Stimulated activated naive CD8-positive, alpha-beta T cell treated with anti-CD3 and anti-CD28 coated beads, Interleukin-15, Interleukin-2, amounts not matched to agents 100 ng/mL and 50 ng/mL, for 24 hours (primary cell): ENCODE data around the gene EYA2.
"Not testable (repeated sequence)": the region's sequence is repeated elsewhere in the genome, so short reads cannot be mapped to it uniquely, and the experiment has no call there.

Experiments used
- H3K27ac Mint-ChIP-seq: one replicate; pipeline ENCODE4 v1.8.0; 2021; ENCODE audit warnings: mild to moderate bottlenecking, mixed read lengths
- H3K27me3 Mint-ChIP-seq: one replicate; pipeline ENCODE4 v1.8.0; 2021; ENCODE audit warnings: mixed read lengths
- H3K36me3 Mint-ChIP-seq: one replicate; pipeline ENCODE4 v1.8.0; 2021; ENCODE audit warnings: low read depth, mixed read lengths
- H3K4me1 Mint-ChIP-seq: one replicate; pipeline ENCODE4 v1.8.0; 2021; ENCODE audit warnings: low read depth, mixed read lengths
- H3K4me3 Mint-ChIP-seq: one replicate; pipeline ENCODE4 v1.8.0; 2021; ENCODE audit warnings: mild to moderate bottlenecking, mixed read lengths
- H3K9me3 Mint-ChIP-seq: one replicate; pipeline ENCODE4 v1.8.0; 2021; ENCODE audit warnings: mixed read lengths

The EYA2 gene

GRCh38 chr20:47165376-47165865 is 270.8 kb downstream of the EYA2 start:
- Mint-ChIP-seq H3K36me3 (no peaks in the 10 kb centered on the region), H3K27me3 (peaks cover 4% of the 10 kb centered on the region), H3K4me1 (no peaks in the 10 kb centered on the region), H3K27ac (no peak overlapping the region), H3K9me3 (no peaks in the 10 kb centered on the region), H3K4me3 (no peak overlapping the region)

DNA sequence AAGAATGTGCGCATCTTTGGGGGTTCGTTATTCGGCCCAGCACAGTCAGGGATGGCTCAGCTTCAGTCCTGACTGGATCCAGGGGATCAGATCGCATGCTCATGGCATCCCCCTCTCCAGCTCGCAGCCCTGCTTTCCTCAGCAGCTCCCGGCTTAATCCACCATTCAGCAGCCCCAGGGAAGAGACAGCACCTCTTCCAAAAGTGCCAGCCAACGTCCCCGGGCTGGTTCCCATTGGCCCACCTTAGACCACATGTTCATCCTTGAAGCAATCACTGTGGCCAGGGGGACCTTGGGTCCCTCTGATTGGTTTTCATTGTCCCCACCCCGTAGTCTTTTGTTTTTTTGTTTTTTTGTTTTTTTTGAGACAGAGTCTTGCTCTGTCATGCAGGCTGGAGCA is 273.2 kb downstream of the EYA2 start:
- Mint-ChIP-seq H3K27me3 (peaks cover 14% of the 10 kb centered on the region), H3K4me3 (no peak overlapping the region), H3K36me3 (no peaks in the 10 kb centered on the region), H3K27ac (no peak overlapping the region), H3K9me3 (no peaks in the 10 kb centered on the region), H3K4me1 (no peaks in the 10 kb centered on the region)

DNA sequence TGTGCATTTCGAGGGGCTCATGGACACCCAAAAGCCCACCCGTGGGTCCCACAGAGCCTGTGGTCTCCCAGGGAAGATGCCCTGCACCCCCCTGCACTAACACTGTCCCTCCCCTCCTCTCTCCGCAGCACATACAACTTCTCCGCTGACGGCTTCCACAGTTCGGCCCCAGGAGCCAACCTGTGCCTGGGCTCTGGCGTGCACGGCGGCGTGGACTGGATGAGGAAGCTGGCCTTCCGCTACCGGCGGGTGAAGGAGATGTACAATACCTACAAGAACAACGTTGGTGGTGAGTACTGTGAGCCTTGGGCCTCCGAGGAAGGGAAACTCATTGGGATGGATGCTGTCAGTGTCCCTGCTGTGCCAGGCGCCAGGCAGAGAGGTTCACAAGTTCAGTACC is 277.9 kb downstream of the EYA2 start:
- H3K4me1 Mint-ChIP-seq: no peaks in the 10 kb centered on the region
- H3K9me3 Mint-ChIP-seq: no peaks in the 10 kb centered on the region
- H3K27ac Mint-ChIP-seq: no peak overlapping the region
- H3K36me3 Mint-ChIP-seq: no peaks in the 10 kb centered on the region
- peaks cover 19% of the 10 kb centered on the region for H3K27me3 Mint-ChIP-seq
- H3K4me3 Mint-ChIP-seq: no peak overlapping the region

- H3K36me3 Mint-ChIP-seq: no peaks in the 10 kb centered on the region
- no peak overlapping the region for H3K27ac Mint-ChIP-seq
- H3K9me3 Mint-ChIP-seq: no peaks in the 10 kb centered on the region
- no peak overlapping the region for H3K4me3 Mint-ChIP-seq
- no peaks in the 10 kb centered on the region for H3K4me1 Mint-ChIP-seq
- H3K27me3 Mint-ChIP-seq: peaks cover 19% of the 10 kb centered on the region
Observed at GRCh38 chr20:47173596-47174216, 279.1 kb downstream of the EYA2 start.

DNA sequence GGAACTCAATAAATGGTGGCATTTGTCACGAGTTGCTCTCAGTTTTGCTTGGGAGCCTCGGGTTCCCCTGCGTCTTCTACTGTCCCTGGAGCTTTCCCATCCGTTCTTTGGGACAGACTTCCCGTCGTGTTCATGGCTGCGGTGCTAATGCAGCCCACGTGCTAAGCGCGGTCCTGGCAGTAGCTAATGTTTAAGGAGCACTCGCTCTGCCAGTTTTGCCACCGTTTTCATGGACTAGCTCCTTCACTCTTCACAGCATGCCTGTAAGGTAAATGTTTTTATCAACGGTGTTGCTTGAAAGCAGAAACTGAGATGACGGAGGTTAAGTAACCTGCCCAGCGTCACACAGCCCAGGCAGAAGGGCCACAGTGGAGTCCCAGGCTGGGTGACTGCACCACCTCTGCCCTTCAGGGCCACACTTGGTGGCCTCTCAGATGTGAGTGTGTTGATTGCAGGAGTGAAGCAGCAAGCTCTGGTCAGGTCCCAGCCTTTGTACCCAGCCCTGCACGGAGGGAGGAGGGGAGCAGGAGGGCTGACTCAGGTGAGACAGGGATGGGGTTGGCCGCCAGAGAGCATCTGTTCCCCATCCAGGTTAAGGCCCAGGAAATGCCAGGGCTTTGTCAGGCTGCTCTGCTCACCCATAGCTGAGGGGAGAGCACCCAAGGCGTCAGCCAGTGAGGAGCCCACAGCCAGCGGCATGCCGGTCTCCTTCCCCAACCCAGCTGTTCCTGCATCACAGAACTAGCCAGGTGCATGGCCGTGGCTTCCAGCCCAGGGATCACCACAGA is 280.0 kb downstream of the EYA2 start:
- Mint-ChIP-seq H3K27ac (no peak overlapping the region), H3K9me3 (no peaks in the 10 kb centered on the region), H3K4me3 (no peak overlapping the region), H3K27me3 (peaks cover 16% of the 10 kb centered on the region), H3K36me3 (no peaks in the 10 kb centered on the region), H3K4me1 (no peaks in the 10 kb centered on the region)

DNA sequence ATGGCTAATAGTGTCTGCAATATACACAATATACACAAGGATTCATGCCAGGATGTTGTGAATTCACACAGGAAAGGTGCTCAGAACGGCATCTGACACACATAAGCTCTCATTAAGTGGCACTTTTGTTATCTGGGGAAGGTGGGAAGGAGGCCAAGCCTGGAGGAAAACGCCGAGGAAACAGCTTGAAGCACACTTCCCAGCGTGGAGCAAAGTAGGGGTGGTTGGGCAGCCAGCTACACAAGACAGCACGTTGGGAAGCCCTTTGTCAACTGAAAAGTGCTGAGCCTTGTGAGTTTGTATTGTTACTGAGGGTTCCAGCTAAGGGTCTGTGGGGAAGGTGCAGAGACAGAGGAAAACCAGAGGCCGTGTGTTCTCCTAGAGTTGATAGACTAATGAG is 280.9 kb downstream of the EYA2 start:
- Mint-ChIP-seq H3K9me3 (no peaks in the 10 kb centered on the region), H3K36me3 (no peaks in the 10 kb centered on the region), H3K4me3 (no peak overlapping the region), H3K27me3 (peaks cover 15% of the 10 kb centered on the region), H3K4me1 (no peaks in the 10 kb centered on the region), H3K27ac (no peak overlapping the region)

GRCh38 chr20:47176217-47176616 is 281.6 kb downstream of the EYA2 start:
- not testable (repeated sequence) for H3K27me3 Mint-ChIP-seq, H3K9me3 Mint-ChIP-seq, H3K27ac Mint-ChIP-seq, H3K36me3 Mint-ChIP-seq, H3K4me3 Mint-ChIP-seq, H3K4me1 Mint-ChIP-seq

GRCh38 chr20:47178277-47178676 is 283.6 kb downstream of the EYA2 start:
- no peaks in the 10 kb centered on the region for H3K36me3 Mint-ChIP-seq
- H3K9me3 Mint-ChIP-seq: no peaks in the 10 kb centered on the region
- H3K27me3 Mint-ChIP-seq: peaks cover 5% of the 10 kb centered on the region
- no peak overlapping the region for H3K27ac Mint-ChIP-seq
- H3K4me1 Mint-ChIP-seq: no peaks in the 10 kb centered on the region
- no peak overlapping the region for H3K4me3 Mint-ChIP-seq

- no peak overlapping the region for H3K4me3 Mint-ChIP-seq
- H3K36me3 Mint-ChIP-seq: no peaks in the 10 kb centered on the region
- peaks cover 5% of the 10 kb centered on the region for H3K27me3 Mint-ChIP-seq
- H3K27ac Mint-ChIP-seq: no peak overlapping the region
- no peaks in the 10 kb centered on the region for H3K4me1 Mint-ChIP-seq
- H3K9me3 Mint-ChIP-seq: no peaks in the 10 kb centered on the region
Observed at GRCh38 chr20:47178851-47179250, 284.2 kb downstream of the EYA2 start.

- H3K9me3 Mint-ChIP-seq: no peaks in the 10 kb centered on the region
- H3K4me1 Mint-ChIP-seq: no peaks in the 10 kb centered on the region
- no peaks in the 10 kb centered on the region for H3K36me3 Mint-ChIP-seq
- peaks cover 5% of the 10 kb centered on the region for H3K27me3 Mint-ChIP-seq
- H3K27ac Mint-ChIP-seq: no peak overlapping the region
- no peak overlapping the region for H3K4me3 Mint-ChIP-seq
Observed at GRCh38 chr20:47179267-47179666, 284.6 kb downstream of the EYA2 start.

DNA sequence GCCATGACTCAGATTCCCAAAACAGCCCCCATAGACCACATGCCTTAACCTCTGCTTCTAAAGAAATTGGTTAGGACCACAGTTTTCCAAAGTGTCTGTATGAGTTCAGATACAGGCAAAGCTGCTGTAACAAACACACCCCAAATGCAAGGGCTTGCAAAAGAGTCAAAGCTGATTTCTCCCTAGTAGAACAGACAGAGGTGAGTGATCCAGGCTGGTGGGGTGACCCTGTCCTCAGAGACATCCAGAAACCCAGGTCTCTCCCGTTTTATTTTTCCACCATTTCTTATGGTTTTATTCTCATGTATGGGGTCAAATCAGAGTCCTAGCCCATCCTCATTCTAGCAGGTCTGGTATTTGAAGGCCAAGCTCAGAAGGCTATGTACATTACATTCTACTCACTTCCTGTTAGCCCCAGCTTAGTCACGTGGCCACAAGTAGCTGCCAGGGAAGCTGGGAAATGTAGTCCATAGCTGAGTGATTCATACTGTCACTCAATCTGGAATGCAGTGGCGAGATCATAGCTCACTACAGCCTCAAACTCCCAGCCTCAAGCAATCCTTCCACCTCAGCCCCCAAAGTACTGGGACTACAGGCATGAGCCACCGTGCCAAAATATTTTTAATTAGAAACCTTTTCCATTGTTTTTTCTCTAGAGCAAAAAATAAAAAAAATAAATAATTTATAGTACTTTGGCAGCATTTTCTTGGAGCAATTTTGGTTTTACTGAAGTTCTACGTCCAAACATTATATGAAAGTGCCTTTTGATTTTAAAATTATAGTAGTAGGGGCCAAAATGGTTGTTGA is 286.6 kb downstream of the EYA2 start:
- H3K4me3 Mint-ChIP-seq: no peak overlapping the region
- no peaks in the 10 kb centered on the region for H3K36me3 Mint-ChIP-seq
- no peaks in the 10 kb centered on the region for H3K27me3 Mint-ChIP-seq
- H3K27ac Mint-ChIP-seq: no peak overlapping the region
- H3K4me1 Mint-ChIP-seq: no peaks in the 10 kb centered on the region
- H3K9me3 Mint-ChIP-seq: no peaks in the 10 kb centered on the region

DNA sequence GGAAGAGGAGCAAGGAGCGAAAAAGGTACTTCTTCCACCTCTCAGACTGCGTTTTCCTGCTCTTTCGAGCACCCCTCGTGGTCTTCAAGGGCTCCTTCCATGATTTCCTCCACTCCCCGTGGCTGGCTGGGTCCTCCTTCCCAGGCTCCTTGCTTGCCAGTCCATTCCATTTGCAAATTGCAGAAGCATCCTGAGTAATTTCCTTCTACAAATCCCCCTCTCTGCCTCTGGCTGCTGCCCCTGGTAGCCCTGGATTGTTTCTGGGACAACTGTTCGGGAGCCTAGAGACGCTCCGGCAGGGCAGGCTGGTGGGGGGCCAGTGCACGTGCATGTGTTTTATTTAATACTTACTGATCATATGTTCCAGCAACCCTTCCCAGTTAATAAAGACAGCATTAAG is 288.7 kb downstream of the EYA2 start:
- Mint-ChIP-seq H3K4me3 (no peak overlapping the region), H3K27me3 (peaks cover 2% of the 10 kb centered on the region), H3K27ac (no peak overlapping the region), H3K4me1 (peaks cover 2% of the 10 kb centered on the region), H3K9me3 (no peaks in the 10 kb centered on the region), H3K36me3 (no peaks in the 10 kb centered on the region)

- H3K27ac Mint-ChIP-seq: no peak overlapping the region
- peaks cover 18% of the 10 kb centered on the region for H3K27me3 Mint-ChIP-seq
- no peaks in the 10 kb centered on the region for H3K9me3 Mint-ChIP-seq
- H3K4me3 Mint-ChIP-seq: no peak overlapping the region
- H3K36me3 Mint-ChIP-seq: no peaks in the 10 kb centered on the region
- H3K4me1 Mint-ChIP-seq: peaks cover 6% of the 10 kb centered on the region
Observed at GRCh38 chr20:47187450-47188195, 293.0 kb downstream of the EYA2 start.

GRCh38 chr20:47188540-47188939 is 293.9 kb downstream of the EYA2 start:
- H3K9me3 Mint-ChIP-seq: no peaks in the 10 kb centered on the region
- H3K27ac Mint-ChIP-seq: no peak overlapping the region
- H3K4me1 Mint-ChIP-seq: peaks cover 6% of the 10 kb centered on the region
- no peak overlapping the region for H3K4me3 Mint-ChIP-seq
- peaks cover 18% of the 10 kb centered on the region for H3K27me3 Mint-ChIP-seq
- no peaks in the 10 kb centered on the region for H3K36me3 Mint-ChIP-seq
